Measurements from ENCODE around the gene WRAP73.

WRAP73 gene

DNA sequence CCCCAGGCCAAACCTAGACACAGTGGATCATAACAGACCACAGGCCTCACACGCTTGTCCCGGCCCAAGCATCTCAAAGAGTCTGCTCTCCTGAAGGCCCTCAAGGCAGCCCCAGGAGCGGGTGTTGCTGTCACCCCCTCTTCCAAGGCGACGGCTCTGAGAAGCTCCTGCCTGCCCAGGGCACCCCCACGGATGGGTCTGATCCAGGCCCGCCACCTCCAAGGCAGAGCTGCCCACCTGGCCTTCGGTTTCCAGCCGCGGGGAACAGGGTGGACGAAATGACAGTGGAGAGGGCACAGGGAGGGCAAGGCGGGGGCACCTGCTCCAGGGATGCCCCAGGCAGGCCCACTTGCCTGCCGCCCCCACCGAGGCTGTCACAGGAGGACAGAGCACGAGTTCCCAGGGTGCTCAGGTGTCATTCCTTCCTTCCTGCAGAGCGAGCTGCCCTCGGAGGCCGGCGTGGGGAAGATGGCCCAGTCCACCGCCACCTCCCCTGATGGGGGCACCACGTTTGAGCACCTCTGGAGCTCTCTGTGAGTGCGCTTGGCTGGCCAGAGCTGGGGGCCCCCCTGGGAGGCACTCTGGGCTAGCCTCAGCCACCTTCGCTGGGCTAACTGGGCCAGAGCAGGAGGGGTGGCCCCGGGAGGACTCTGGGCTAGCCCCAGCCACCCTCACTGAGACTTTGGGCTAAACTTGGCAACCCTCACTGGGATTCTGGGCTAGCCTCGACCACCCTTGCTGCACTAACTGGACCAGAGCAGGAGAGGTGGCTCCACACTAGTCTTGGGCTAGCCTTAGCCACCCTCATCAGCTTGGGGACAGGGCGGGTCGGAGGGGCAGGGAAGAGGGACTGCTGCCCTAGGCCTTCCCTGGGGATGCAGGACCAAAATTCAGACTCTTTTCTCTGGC, 32.2 kb upstream of the WRAP73 start:
- no peak for DNase-seq

DNA sequence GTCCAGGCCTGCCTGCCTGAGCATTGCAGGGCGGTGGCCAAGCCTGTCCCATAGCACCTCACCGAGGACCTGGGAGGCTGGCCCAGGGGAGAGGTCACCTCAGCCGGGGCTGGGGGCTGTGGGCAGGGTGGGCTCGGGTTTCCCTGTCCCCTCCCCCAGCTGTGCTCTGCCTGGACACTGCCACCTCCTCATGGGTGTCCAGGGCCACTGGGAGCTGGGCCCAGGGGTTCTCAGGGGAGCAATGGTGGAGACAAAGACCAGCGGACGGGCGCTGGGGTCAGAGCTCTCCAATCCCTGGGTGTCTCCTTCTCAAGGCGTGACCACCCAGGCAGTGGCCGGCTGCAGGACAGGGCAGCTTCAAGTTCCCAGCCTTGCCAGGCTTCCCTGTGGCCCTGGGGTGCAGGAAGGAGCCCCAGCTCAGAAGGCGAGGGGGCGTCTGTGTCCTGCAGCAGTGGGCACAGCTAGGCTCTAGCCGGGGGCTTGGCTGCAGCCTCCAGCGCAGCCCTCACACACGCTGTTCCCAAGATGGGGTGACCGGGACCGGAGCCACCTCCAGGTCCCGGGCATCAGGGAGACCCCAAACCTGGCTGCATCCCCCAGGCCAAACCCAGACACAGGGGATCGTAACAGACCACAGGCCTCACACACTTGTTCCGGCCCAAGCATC, 31.5 kb upstream of the WRAP73 start:
- no peak for DNase-seq

DNA sequence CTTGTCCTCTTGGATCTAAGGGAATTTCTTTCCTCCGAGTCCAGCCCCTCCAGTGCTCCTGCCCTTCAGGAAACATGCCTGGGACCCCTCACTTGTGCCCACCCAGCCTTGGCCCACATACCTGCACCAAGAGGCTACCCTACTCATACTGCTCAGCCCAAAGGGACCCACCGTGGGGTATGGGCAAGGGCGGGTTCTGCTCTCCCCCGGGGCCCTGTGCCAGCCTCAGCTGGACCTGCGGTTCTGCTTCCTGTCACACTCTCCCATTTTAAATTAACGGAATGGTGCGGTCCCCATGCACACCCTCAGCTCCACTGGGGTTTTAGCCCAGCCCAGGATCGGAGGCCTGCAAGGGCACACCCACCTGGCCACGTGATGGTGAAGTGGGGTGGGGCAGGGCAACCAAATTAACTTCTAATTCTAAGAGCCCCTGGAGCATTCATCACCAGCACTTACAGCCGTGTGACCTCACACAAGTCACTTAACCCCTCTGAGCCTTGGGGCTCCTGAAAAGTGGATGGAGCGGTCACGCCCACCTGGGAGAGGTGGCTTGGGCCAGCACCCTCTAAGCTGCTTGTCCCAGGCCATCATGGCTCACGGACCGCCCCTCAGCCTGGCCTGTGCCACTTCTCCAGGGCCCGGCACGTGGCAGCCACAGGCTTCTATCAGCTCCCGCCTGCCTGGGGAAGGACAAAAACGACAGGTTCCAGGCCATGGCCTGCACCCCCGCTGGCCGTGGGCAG, 30.8 kb upstream of the WRAP73 start:
- DNase-seq: no peak

DNA sequence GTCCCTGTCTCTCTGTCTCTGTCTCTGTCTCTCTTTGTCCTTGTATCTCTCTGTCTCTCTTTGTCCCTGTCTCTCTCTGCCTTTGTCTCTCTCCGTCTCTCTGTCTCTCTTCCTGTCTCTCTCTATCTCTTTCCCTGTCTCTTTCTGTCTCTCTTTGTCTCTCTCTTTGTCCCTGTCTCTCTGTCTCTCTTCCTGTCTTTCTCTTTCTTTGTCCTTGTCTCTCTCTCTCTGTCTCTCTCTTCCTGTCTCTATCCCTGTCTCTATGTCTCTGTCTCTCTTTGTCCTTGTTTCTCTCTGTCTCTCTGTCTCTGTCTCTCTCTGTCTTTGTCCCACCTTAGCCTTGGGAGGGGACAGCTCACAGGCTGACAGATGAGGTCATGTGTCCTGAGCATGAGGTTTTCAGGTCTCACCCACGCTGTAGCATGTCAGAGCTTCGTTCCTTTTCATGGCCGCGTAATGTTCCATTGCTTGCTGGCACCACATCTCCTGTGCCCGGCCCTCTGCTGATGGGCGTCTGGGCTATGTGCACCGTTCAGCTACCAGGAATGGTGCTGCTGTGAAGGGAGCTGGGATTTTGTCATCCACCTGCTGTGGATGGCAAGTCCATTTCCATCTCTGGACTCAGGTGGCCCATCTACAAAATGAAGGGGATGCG, 30.0 kb upstream of the WRAP73 start:
- DNase-seq: no peak

DNA sequence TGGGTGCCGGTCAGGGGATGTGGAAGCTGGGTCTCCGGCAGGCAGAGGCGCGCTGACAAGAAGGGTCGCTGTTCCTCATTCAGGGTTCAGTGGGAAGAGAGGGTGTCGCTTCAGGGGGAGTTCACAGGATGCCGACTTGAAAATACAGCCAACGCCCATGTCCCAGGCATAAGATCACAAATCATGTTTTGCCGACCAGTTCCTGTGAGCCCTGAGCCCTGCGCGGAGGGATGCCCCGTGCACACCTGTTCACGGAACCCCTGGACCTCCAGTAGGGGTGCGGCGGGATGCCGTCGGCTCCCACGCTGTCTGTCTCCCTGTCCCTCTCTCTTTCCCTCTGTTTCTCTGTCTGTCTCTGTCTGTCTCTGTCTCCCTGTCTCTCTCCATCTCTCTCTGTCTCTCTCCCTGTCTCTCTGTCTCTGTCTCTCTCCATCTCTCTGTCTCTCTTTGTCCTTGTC, 29.2 kb upstream of the WRAP73 start:
- no peak for DNase-seq

DNA sequence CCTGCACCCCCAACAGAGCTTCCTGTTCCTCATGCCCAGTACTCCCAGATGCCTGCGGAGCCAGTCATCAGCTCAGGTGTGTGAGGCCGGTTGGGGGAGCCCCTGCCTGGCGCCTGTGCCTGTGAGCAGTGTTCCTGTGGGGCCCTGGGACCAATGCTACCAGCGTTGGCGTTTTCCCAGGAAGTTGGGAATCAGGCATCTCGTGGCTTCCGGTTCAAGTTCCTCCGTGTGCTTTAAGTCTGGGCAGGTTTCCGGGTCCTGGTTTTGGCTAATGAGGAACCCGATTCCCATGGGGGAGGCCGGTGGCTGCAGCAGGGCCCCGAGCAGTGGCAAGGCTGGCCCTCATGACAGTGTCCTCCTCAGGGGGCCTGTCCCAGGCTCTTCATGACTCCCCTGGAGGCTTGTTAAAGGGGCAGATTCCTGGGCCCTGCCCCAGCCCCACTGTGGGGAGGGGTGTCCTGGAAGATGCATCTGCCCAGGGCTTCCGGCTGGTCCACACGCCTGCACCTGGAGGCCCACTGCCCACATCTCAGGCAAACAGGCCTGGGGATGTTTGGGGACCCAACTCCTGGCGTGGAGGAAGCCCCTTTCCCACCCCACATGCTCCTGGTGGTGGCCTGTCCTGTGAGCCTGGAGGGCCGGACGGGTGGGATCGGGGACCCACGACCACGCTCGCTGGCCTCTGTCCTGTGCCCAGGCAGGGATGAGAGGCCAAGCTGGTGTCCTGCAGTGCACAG, 28.6 kb upstream of the WRAP73 start:
- DNase-seq: no peak

DNA sequence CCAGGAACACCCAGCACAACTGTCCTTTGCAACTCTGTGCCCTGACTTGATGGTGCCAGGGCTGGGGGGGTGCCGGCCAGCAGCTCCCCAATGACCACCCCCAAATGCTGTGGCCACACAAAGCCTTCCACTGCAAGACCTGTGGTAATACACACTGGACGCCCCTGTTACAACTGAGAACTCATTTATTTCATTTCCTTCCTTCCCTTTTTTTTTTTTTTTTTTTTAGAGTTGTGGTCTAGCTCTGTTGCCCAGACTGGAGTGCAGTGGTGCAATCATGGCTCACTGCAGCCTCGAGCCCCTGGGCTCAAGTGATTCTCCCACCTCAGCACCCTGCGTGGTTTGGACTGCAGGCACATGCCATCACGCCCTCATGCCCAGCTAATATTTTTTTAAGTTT, 27.6 kb upstream of the WRAP73 start:
- no peak for DNase-seq

DNA sequence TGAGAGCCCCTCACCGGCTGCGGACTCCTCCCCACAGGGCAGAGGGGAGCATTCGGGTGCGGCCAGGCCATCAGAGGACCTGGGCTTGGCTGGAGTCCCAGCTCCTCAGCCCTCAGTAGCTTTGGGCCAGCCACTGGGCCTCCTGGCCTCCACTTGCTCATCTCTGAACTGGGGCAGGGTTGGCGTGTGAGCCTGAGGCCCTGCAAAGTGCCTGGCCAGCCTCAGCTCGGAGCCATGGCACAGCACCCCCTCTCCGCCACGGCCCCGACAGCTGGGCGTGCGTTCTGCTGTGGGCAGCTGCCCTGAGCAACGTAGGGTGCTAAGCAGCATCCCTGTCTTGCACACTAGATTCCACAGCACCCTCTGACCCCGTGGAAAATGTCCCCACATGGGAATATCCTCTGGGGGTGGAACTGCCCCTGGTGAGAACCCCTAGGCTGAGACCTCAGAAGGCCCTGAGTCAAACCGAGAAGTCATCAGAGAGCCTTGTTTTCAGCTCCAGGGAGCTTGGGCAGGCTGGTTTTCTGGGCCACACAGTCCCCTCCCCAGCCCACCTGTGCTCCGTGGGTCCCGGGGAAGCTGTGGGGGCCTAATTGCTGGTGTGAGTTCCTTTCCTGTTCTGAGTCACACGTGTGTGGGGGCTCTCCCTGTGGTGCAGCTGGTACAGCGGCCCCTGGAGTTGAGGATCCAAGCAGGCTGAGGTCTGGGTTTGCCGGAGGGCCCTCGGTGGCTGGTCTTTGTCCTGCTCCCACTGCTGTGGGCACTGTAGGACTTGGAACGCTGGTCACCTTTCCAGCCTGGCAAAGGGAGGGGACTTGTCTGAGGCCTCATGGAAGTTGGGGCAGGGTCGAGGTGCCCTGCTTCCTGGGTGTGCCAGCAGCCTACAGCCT, 26.9 kb upstream of the WRAP73 start:
- no peak for DNase-seq

DNA sequence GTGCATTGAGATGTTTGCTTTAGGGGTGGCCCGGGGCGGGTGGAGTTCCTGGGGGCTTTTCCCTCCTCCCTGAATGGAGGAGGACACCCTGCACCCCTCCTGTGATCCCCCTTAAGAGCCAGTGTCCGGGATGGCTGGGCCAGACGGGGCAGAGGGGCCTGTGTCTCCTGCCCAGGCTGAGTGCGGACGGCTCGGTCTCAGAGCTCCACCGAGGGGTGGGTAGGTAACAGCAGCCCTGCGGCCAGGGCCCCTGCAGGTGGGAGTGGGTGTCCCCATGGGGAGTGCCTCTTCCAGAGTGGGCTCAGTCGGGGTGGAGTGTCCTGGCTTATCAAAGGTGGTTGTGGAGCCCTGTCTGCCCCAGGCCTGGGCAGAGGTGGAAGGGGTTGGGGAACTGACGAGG, 25.5 kb upstream of the WRAP73 start:
- no peak for DNase-seq

DNA sequence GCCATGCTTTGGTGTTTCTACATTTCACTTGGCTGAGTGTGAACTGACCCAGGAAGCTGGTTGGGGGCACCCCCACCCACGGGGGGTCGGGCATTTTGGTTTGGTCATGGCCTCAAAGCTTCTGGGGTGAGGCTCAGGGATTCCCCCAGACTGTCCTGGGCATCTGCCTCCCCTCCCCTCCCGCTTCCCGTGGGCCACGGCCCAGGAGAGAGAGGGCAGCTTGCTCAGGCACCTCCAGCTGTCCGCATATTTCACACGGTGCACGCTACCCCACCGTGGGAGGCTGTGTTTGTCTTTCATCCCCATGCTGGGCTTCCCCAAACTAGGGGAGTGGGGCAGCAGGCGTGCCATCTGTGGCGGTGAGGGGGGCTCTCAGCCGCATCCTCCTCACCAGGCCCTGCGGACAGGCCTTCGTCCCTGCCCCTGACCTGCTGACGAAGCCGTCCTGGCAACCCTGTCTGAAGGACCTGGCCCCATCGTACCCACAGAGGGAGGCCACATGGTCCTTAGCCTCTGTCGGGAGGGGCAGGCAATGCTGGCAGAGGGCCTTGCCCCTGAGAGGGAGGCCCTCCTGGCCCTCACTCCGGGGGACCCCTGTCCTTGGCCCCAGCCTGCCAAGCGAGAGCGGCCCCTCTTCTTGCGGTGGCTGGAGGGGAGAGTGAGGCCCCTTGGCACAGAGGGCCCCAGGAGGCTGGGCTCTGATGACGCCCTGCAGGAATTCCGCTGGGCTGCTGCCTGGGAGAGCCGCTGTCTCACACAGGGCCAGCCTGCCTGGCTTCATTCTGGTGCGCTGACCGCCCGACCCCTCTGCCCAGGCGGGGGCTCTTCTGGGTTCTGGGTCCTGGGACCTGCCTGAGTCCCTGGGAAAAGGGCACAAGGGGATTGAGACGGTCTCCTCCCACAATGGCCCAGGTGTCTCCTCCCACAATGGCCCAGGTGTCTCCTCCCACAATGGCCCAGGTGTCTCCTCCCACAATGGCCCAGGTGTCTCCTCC, 24.5 kb upstream of the WRAP73 start:
- DNase-seq: no peak

DNA sequence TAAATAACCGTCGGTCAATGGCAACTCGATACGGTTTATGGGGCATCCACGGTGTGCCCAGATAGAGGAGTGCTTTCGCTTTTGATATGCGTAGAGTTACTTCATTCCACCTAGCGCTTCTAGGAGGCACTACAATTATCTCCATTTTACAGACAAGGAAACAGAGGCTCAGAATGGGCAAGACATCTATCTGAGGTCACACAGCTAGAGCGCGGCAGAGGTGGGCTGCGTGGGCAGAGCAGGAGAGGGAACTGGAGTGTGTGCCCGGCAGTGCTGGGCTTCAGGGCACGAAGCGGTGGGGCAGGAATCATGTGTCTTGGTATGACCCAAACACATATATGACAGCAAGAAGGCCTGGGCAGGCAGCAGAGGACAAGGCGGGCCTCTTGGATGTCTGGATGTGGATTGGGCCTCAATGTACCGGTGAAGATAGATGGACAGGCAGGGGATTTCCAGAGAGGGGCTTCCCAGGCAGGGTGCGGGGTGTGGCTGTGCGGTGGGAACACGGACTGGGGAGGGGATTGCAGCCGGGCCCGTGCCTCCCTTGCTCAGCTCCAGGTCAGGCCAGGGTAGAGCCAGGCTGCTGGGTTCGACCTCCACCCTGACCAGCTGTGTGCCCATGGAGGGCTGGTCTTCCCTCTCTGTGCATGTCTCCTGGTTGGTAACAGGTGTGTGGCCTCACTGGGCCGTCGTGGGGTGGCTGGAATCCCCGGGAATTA, 23.6 kb upstream of the WRAP73 start:
- no peak for DNase-seq

DNA sequence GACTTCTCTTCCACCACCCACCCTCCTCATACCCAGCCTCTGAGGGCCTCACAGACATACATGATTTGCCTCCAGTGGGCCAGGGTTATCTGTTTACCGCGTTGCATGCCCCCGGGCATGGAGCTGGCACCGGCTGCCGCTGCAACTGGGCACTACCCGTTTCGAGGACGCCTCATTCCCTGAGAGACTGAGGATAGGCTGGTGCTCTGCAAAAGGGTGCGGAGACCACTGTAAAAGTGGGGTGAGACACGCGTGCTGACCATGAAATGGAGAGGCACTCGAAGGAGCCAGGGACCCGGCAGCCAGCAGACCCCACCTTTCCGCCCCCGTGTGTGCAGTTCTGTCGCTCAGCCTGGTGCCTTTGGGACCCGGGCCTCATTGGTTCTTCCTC, 23.1 kb upstream of the WRAP73 start:
- DNase-seq: no peak

DNA sequence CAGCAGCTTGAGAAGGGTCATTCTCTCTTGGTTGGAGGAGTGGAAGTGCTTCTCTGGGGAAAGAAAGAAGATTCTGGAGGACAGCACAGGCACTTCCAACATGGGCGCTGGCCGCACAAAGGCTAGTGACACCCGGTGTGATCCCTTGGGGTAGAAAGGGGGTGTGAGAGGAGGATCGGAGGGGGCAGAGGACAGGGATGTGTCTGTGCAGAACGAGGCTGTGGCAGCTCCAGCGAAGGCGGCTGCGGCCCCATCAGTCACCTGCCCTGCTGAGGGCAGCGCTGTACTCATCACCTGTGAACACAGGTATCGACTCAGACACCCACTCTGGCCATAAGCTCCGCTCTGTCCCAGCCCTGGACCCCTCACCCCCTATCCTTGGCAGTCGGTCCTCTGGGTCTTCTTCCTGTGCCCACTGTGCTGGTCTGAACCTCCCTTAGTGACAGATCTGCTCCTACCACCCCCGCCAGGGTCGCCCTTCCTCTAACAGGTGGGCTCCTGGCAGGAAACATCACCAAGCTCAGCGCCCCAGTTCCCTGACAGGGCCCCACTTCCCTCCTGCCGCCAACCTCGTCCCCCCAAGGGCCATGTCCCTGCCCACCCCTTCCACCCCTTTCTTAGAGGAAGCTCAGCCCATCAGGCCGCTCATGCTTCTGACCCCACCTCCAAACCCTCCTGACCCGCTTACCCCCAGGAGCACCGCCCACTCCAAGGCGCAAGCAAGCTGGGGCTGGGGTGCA, 22.5 kb upstream of the WRAP73 start:
- no peak for DNase-seq

DNA sequence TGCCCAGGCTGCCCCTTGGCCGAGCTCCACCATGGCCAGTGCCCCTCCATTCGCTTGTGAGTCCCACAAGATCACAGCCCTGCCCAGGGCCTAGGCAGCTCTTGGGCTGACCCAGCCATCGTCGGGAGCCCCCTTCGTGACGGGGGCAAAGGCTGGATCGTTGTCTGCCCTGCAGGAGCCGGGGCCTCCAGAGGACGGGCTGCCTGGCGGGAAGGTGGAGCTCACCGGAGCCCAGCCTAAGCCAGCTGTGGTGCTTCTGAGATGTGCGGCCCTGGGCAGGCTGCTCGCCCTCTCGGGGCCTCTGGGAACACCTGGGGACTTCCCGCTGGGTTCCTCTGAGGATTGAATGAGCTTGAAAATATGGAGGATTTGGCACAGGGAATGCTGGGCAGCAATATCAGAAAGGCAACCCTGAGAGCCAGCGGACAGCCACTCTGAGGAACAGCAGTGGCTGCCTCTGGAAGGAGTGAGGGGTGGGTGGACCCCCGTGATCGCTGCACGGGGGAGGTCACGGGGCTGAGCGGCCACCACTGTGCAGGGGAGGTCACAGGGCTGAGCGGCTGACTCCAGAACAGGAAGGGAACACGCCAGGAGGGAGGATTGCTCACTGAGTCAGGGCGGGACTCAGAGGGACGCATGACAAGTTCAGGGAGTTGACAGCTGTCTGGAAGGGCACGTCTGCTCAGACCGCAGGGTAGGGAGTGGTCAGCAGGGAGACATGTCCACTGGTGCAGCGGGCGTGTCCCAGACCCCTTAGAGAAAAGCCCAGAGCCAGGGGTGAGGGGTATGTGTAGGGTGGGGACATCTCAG, 21.7 kb upstream of the WRAP73 start:
- no peak for DNase-seq

DNA sequence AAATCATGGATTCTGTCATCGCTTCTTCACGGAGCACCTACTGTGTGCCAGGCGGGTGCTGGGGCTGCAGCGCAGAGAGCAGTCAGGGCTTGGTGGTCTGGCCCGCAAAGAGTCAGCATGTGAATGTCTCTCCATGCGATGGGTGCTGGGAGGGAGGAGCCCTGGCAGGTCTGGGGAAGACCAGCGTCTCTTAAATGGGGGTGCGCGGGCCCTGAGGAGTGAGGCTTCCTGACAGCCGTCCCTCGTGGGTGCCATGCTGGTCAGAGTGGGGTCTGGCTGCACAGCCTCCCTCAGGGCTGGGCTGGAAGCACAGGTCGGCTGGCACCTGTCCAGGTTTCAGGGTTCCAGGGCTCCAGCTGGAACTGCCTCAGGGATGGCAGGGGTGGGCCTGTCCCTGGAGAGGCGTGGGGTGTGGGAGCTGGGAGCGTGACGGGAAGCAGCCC, 20.9 kb upstream of the WRAP73 start:
- DNase-seq: no peak

DNA sequence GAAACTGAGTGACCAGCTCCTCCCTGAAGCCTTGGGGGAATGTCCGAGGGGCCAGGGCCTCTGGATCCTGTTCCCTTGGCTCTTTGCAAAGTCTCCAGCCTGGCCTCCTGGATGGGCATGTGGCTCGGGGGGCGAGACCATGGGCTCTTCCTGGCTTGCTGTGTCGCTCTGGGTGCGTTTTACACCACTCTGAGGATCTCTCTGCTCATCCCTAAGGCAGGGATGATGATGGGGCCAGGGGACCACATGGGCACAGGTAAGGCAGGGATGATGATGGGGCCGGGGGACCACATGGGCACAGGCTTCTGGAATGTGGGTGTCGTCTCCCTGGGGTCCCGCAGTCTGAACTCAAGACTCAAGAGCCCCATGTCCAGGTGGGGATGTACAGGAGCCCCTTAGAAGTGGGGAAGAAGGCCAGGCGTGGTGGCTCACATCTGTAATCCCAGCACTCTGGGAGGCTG, 20.1 kb upstream of the WRAP73 start:
- no peak for DNase-seq

DNA sequence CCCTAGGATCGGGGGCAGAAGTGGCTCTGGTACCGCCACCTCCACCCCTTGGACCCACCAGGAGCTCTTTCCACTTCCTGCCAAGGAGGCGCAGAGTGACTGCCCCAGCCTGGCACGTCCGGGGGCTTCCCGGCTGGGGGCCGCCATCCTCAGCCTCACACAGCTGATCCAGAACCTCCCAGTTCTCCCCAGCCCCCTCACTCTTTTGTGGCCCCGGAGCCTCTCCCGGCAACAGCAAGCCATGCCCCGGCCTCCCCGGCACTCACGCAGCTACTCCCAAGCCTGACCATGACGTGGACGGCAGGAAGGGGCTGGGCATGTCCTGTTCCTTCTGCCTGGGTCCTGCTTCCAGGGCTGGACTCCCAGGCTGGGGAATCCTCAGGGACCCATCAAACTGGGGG, 19.5 kb upstream of the WRAP73 start:
- no peak for DNase-seq
